Fibroblast of the aortic adventitia (primary cell): ENCODE results near the gene GRIN3B. TPM values are rescaled to one million over a fixed set of nuclear protein-coding genes. Genes with fewer than 3 reads are reported as not detected.

Experiments used
- DNase-seq: peaks from one replicate; pipeline ENCODE4 v3.0.0-alpha.2; 2010; ENCODE audit warnings: low read depth
- H3K4me3 ChIP-seq: 2 replicates; pipeline ENCODE4 v1.5.1; 2011; ENCODE audit warnings: low read depth, mild to moderate bottlenecking, control low read depth, low read length, moderate library complexity
- CTCF ChIP-seq: IDR thresholded peaks from 2 replicates; pipeline ENCODE4 v1.5.1; 2011; ENCODE audit warnings: mild to moderate bottlenecking, low read length, control low read depth, inconsistent platforms; ENCODE audit not compliant: insufficient read depth
- total RNA-seq: library from RNA; depleted of rRNA; stranded (reverse); fragments of >200 nt; gene quantifications from 2 replicates; pipeline ENCODE4 v1.2.3, GENCODE V29; 2012; ENCODE audit warnings: low replicate concordance

Gene GRIN3B
- total RNA-seq, 1 donor: 0.45 TPM

GRCh38 chr19:1008268-1009040 is 8.2 kb downstream of the GRIN3B start:
- no peak for TF ChIP-seq CTCF
- no peak for DNase-seq
- H3K4me3 ChIP-seq: no peak overlapping the region

GRCh38 chr19:1009041-1009980 is 9.1 kb downstream of the GRIN3B start:
- no peak overlapping the region for H3K4me3 ChIP-seq
- DNase-seq: peak; percentile 50
- TF ChIP-seq CTCF: no peak

GRCh38 chr19:1009981-1010538 is 9.8 kb downstream of the GRIN3B start:
- H3K4me3 ChIP-seq: no peak overlapping the region
- TF ChIP-seq CTCF: no peak
- no peak for DNase-seq

- no peak for DNase-seq
- TF ChIP-seq CTCF: no peak
- no peak overlapping the region for H3K4me3 ChIP-seq
Measured at GRCh38 chr19:1010586-1011510, 10.6 kb downstream of the GRIN3B start.

- no peak for DNase-seq
- TF ChIP-seq CTCF: no peak
Measured at GRCh38 chr19:1011831-1012333, 11.7 kb downstream of the GRIN3B start.

GRCh38 chr19:1012334-1012733 is 12.1 kb downstream of the GRIN3B start:
- no peak for TF ChIP-seq CTCF
- H3K4me3 ChIP-seq: no peak overlapping the region
- DNase-seq: no peak

More at GRCh38 chr19:1011831-1012333, 11.7 kb downstream of the GRIN3B start:
- no peak overlapping the region for H3K4me3 ChIP-seq
